ENCODE data around the gene SHC3. TPM values are rescaled to one million over a fixed set of nuclear protein-coding genes. Genes with fewer than 3 reads are reported as not detected.

Gene SHC3
- total RNA-seq, 1 experiment from 2014 or later: 1.8 TPM

- peaks cover 6 to 7% of the 10 kb centered on the region in 2 experiments; a peak in 4 of 5 replicates for H3K9me3 Mint-ChIP-seq
- no peak overlapping the region for H2BK15ac ChIP-seq (ENCODE audit: low read depth, low read length)
Observed at GRCh38 chr9:89207026-89207425, 28.4 kb upstream of the SHC3 start.

More at GRCh38 chr9:89207026-89207425, 28.4 kb upstream of the SHC3 start:
- Histone ChIP-seq H3K23ac (ENCODE audit: insufficient read length, low read depth, low read length) (no peak overlapping the region), H3K79me1 (ENCODE audit: insufficient read depth, low read depth, low read length, poor library complexity, severe bottlenecking) (no peaks in the 10 kb centered on the region), H3K23me2 (ENCODE audit: insufficient read length, low read depth, low read length, poor library complexity, severe bottlenecking) (no peaks in the 10 kb centered on the region), H3K27ac (ENCODE audit: insufficient read length, low read depth, low read length) (no peak overlapping the region), H4K8ac (replicated peaks; ENCODE audit: insufficient read length, low read depth, low read length) (no peak overlapping the region), H2AFZ (ENCODE audit: low read length) (no peak overlapping the region), H3K56ac (ENCODE audit: insufficient read length, low read depth, low read length) (no peak overlapping the region), H4K91ac (ENCODE audit: insufficient read length, low read depth, low read length) (no peak overlapping the region), H3K4me1 (ENCODE audit: insufficient read depth, low read length) (no peaks in the 10 kb centered on the region), H3K9ac (ENCODE audit: extremely low read depth, insufficient read length, low read length) (no peak overlapping the region), H4K5ac (ENCODE audit: insufficient read length, low read depth, low read length) (no peak overlapping the region), H3K79me2 (ENCODE audit: insufficient read depth, low read length) (no peaks in the 10 kb centered on the region), H3K4me2 (ENCODE audit: insufficient read depth, insufficient read length, low read length) (no peak overlapping the region), H3K4ac (ENCODE audit: low read depth, low read length) (no peak overlapping the region), H3K9me3 (ENCODE audit: control insufficient read depth, low read depth, low read length) (no peaks in the 10 kb centered on the region), H2AK5ac (ENCODE audit: insufficient read length, low read length) (no peak overlapping the region), H2BK120ac (ENCODE audit: low read depth, low read length, poor library complexity, severe bottlenecking) (no peak overlapping the region), H3T11ph (ENCODE audit: low read length) (no peak overlapping the region), H3K27me3 (ENCODE audit: insufficient read depth, low read length) (no peaks in the 10 kb centered on the region), H2BK12ac (ENCODE audit: insufficient read length, low read depth, low read length) (no peak overlapping the region), H3K18ac (ENCODE audit: insufficient read length, low read depth, low read length) (no peak overlapping the region), H2BK20ac (ENCODE audit: low read depth, low read length, poor library complexity, severe bottlenecking) (no peak overlapping the region), H3K14ac (ENCODE audit: insufficient read depth, low read length) (no peak overlapping the region), H2BK5ac (ENCODE audit: insufficient read length, low read length) (no peak overlapping the region), H4K20me1 (ENCODE audit: control insufficient read depth, insufficient read depth, insufficient read length) (no peaks in the 10 kb centered on the region)
- DNase-seq: no peak
- no peak overlapping the region for H3K4me3 Mint-ChIP-seq
- H3K27me3 Mint-ChIP-seq (ENCODE audit: low read depth): no peaks in the 10 kb centered on the region; the same call in 1 of the 2 replicates
- H3K36me3 Mint-ChIP-seq (ENCODE audit: insufficient read depth in 1 of 3, low read depth in 3 of 3): peaks cover 3 to 9% (median 3%) of the 10 kb centered on the region in 3 experiments; a peak in 4 of 7 replicates
- no peak for TF ChIP-seq CTCF (conservative IDR thresholded peaks at IDR 0.05)
- no CpG with 5 or more reads among the region's 4 CpGs for WGBS (ENCODE audit: extremely low coverage, insufficient read length, low lambda C conversion rate)
- H3K27ac Mint-ChIP-seq: no peak overlapping the region
- peaks cover 6 to 8% of the 10 kb centered on the region in 2 experiments for H3K4me1 Mint-ChIP-seq

Measured in H9 (cell line).